HG03060 (cell line): Measurements from ENCODE around the gene MPP3.

Source experiments
- ATAC-seq: cut with Tn5 transposase; IDR thresholded peaks from one replicate; pipeline ENCODE4 v1.9.1; 2021; ENCODE audit warnings: low read depth, moderate number of reproducible peaks; ENCODE audit not compliant: unreplicated experiment

Gene MPP3

GRCh38 chr17:43840814-43841213 is 7.9 kb upstream of the MPP3 start:
- no peak for ATAC-seq

GRCh38 chr17:43839670-43840108 is 6.7 kb upstream of the MPP3 start:
- ATAC-seq, result no peak

GRCh38 chr17:43834106-43834505 is 1.2 kb upstream of the MPP3 start:
- no peak for ATAC-seq

GRCh38 chr17:43832168-43832975 is 574 bp downstream of the MPP3 start:
- no peak for ATAC-seq

GRCh38 chr17:43831633-43832032 is 1.3 kb downstream of the MPP3 start:
- no peak for ATAC-seq

GRCh38 chr17:43830510-43831140 is 2.3 kb downstream of the MPP3 start:
- ATAC-seq, result no peak

- no peak for ATAC-seq
Observed at GRCh38 chr17:43829738-43830137, 3.2 kb downstream of the MPP3 start.

GRCh38 chr17:43827596-43827995 is 5.3 kb downstream of the MPP3 start:
- ATAC-seq, result no peak

- ATAC-seq, result no peak
Observed at GRCh38 chr17:43826206-43826605, 6.7 kb downstream of the MPP3 start.

GRCh38 chr17:43825567-43825966 is 7.4 kb downstream of the MPP3 start:
- no peak for ATAC-seq

- ATAC-seq, result no peak
Observed at GRCh38 chr17:43823350-43824084, 9.4 kb downstream of the MPP3 start.

- no peak for ATAC-seq
Observed at GRCh38 chr17:43822570-43823190, 10.3 kb downstream of the MPP3 start.

GRCh38 chr17:43820759-43821158 is 12.2 kb downstream of the MPP3 start:
- ATAC-seq, result no peak

GRCh38 chr17:43818966-43819365 is 14.0 kb downstream of the MPP3 start:
- ATAC-seq, result no peak

GRCh38 chr17:43817826-43818225 is 15.1 kb downstream of the MPP3 start:
- ATAC-seq, result no peak

- no peak for ATAC-seq
Observed at GRCh38 chr17:43816336-43817320, 16.3 kb downstream of the MPP3 start.

- no peak for ATAC-seq
Observed at GRCh38 chr17:43814714-43815113, 18.2 kb downstream of the MPP3 start.

GRCh38 chr17:43814026-43814425 is 18.9 kb downstream of the MPP3 start:
- no peak for ATAC-seq

- ATAC-seq, result no peak
Observed at GRCh38 chr17:43813386-43813785, 19.6 kb downstream of the MPP3 start.
